GM10266 (cell line): Measurements from ENCODE around the gene PBXIP1.
"Not testable (repeated sequence)": the region's sequence is repeated elsewhere in the genome, so short reads cannot be mapped to it uniquely, and the experiment has no call there.

ENCODE experiments used
- DNase-seq: peaks from one replicate; pipeline ENCODE4 v3.0.0; 2012; ENCODE audit errors: extremely low spot score
- CTCF ChIP-seq: IDR thresholded peaks from 2 replicates; pipeline ENCODE4 v1.5.1; 2012; ENCODE audit warnings: mild to moderate bottlenecking, low read depth; ENCODE audit not compliant: control insufficient read depth, insufficient read depth; ENCODE audit errors: missing control alignments

PBXIP1 gene

GRCh38 chr1:154998201-154998780 lies 42.4 kb upstream of the PBXIP1 start:
- TF ChIP-seq CTCF: peak; percentile 26
- no peak for DNase-seq

GRCh38 chr1:154996966-154997701 lies 41.2 kb upstream of the PBXIP1 start:
- DNase-seq: no peak
- TF ChIP-seq CTCF: no peak

- DNase-seq: not testable (repeated sequence)
Measured at GRCh38 chr1:154995301-154995983, 39.5 kb upstream of the PBXIP1 start.

GRCh38 chr1:154994591-154994990 lies 38.7 kb upstream of the PBXIP1 start:
- no peak for TF ChIP-seq CTCF
- DNase-seq: no peak

GRCh38 chr1:154994269-154994587 lies 38.3 kb upstream of the PBXIP1 start:
- no peak for DNase-seq
- no peak for TF ChIP-seq CTCF

GRCh38 chr1:154993572-154994268 lies 37.8 kb upstream of the PBXIP1 start, which contains the start of gene LENEP:
Gene LENEP (plus strand): TSS chr1:154993586. CDS start chr1:154993608, 22 bp downstream.
- TF ChIP-seq CTCF: no peak
- no peak for DNase-seq

- DNase-seq: no peak
- TF ChIP-seq CTCF: no peak
Measured at GRCh38 chr1:154992721-154993571, 37.0 kb upstream of the PBXIP1 start.
